Measurements from ENCODE around the gene NAB1. TPM values are rescaled to one million over a fixed set of nuclear protein-coding genes. Genes with fewer than 3 reads are reported as not detected.

The NAB1 gene
- total RNA-seq, 2 experiments from 2014 or later = 23.0 to 24.8 TPM

DNA sequence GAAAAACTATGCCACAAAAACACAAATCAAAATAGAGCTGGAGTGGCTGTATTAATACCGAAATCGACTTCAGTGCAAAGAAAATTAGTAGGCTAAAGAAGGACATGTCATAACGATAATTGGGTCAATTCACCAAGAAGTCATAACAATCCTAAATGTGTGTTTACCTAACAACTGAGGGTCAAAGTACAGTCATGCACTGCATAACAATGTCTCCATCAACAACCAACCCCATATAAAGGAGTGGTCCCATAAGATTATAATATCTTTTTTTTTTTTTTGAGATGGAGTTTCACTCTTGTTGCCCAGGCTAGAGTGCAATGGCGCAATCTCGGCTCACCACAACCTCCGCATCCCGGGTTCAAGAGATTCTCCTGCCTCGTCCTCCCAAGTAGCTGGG lies 87.5 kb downstream of the NAB1 start:
- Mint-ChIP-seq H3K9me3 (no peaks in the 10 kb centered on the region), H3K4me1 (ENCODE audit: low read depth) (no peaks in the 10 kb centered on the region), H3K36me3 (ENCODE audit: low read depth) (no peaks in the 10 kb centered on the region), H3K27me3 (no peaks in the 10 kb centered on the region), H3K4me3 (no peak overlapping the region), H3K27ac (no peak overlapping the region)
- no peak for DNase-seq
- intact Hi-C loops (cut with micrococcal nuclease) = no loop called here
- ChIA-PET CTCF (no interaction called here), POLR2A (no interaction called here)
- no peak for ATAC-seq
- TF ChIP-seq, protein P1, sequence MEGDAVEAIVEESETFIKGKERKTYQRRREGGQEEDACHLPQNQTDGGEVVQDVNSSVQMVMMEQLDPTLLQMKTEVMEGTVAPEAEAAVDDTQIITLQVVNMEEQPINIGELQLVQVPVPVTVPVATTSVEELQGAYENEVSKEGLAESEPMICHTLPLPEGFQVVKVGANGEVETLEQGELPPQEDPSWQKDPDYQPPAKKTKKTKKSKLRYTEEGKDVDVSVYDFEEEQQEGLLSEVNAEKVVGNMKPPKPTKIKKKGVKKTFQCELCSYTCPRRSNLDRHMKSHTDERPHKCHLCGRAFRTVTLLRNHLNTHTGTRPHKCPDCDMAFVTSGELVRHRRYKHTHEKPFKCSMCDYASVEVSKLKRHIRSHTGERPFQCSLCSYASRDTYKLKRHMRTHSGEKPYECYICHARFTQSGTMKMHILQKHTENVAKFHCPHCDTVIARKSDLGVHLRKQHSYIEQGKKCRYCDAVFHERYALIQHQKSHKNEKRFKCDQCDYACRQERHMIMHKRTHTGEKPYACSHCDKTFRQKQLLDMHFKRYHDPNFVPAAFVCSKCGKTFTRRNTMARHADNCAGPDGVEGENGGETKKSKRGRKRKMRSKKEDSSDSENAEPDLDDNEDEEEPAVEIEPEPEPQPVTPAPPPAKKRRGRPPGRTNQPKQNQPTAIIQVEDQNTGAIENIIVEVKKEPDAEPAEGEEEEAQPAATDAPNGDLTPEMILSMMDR (IDR thresholded peaks at IDR 0.05) = no peak

- ATAC-seq (no peak), DNase-seq (no peak)
- Mint-ChIP-seq H3K4me1 (ENCODE audit: low read depth) (peaks cover 11% of the 10 kb centered on the region), H3K27ac (no peak overlapping the region), H3K27me3 (peaks cover 1% of the 10 kb centered on the region), H3K36me3 (ENCODE audit: low read depth) (no peaks in the 10 kb centered on the region), H3K4me3 (no peak overlapping the region), H3K9me3 (no peaks in the 10 kb centered on the region)
- intact Hi-C loops (cut with micrococcal nuclease) = no loop called here
- ChIA-PET CTCF (no interaction called here), POLR2A (interaction anchor here (1.2 kb wide), 1 partner anchor 16 kb away, joined by 3 read pairs; no protein-coding TSS in a partner anchor)
- TF ChIP-seq, protein P1 (IDR thresholded peaks at IDR 0.05) = no peak
Measured at GRCh38 chr2:190740449-190740848, 91.6 kb downstream of the NAB1 start.

Other genes starting within 250 kb of the NAB1 start
- 10 to 100 TPM; 31.5 to 32.8 TPM for gene MFSD6, start 240.7 kb upstream of the NAB1 start, total RNA-seq
- 10 to 100 TPM; 17.2 to 19.5 TPM for gene NEMP2, start 114.4 kb upstream of the NAB1 start, total RNA-seq
- 100 to 1,000 TPM; 218 to 227 TPM for gene GLS, start 231.7 kb downstream of the NAB1 start, total RNA-seq

Data from activated CD8-positive, alpha-beta T cell treated with anti-CD3 and anti-CD28 coated beads for 36 hours (primary cell).